Measurements from ENCODE around the gene GTF3C2.
"Not testable (repeated sequence)": the region's sequence is repeated elsewhere in the genome, so short reads cannot be mapped to it uniquely, and the experiment has no call there.

Gene GTF3C2

GRCh38 chr2:27319839-27320238 lies 36.7 kb downstream of the GTF3C2 start:
- not testable (repeated sequence) for FAIRE-seq

GRCh38 chr2:27316655-27317412 lies 39.7 kb downstream of the GTF3C2 start:
- FAIRE-seq: no peak

- no peak for FAIRE-seq
Measured at GRCh38 chr2:27315122-27315521, 41.4 kb downstream of the GTF3C2 start.

- FAIRE-seq: no peak
Measured at GRCh38 chr2:27314709-27315108, 41.9 kb downstream of the GTF3C2 start.

- no peak for FAIRE-seq
Measured at GRCh38 chr2:27313882-27314645, 42.5 kb downstream of the GTF3C2 start.

GRCh38 chr2:27312152-27312551 lies 44.4 kb downstream of the GTF3C2 start:
- no peak for FAIRE-seq

- no peak for FAIRE-seq
Measured at GRCh38 chr2:27309651-27310050, 46.9 kb downstream of the GTF3C2 start.

GRCh38 chr2:27308359-27308881 lies 48.1 kb downstream of the GTF3C2 start, which contains the start of gene UCN:
Gene UCN (minus strand): TSS chr2:27308445. CDS start chr2:27307895, 550 bp downstream.
- FAIRE-seq: no peak

GRCh38 chr2:27307545-27308358 lies 48.8 kb downstream of the GTF3C2 start:
- FAIRE-seq: no peak

- no peak for FAIRE-seq
Measured at GRCh38 chr2:27307287-27307544, 49.3 kb downstream of the GTF3C2 start.

GRCh38 chr2:27306573-27307286 lies 49.8 kb downstream of the GTF3C2 start:
- no peak for FAIRE-seq

- FAIRE-seq: no peak
Measured at GRCh38 chr2:27306136-27306535, 50.4 kb downstream of the GTF3C2 start.

GRCh38 chr2:27305516-27305915 lies 51.0 kb downstream of the GTF3C2 start:
- FAIRE-seq: no peak

- FAIRE-seq: no peak
Measured at GRCh38 chr2:27304488-27305240, 51.9 kb downstream of the GTF3C2 start.

- peak; percentile 91 for FAIRE-seq
Measured at GRCh38 chr2:27303093-27304025, 53.2 kb downstream of the GTF3C2 start.

- FAIRE-seq: not testable (repeated sequence)
Measured at GRCh38 chr2:27300606-27301005, 56.0 kb downstream of the GTF3C2 start.

- FAIRE-seq: no peak
Measured at GRCh38 chr2:27298391-27299080, 58.0 kb downstream of the GTF3C2 start.

- no peak for FAIRE-seq
Measured at GRCh38 chr2:27297195-27297594, 59.4 kb downstream of the GTF3C2 start.

- FAIRE-seq: no peak
Measured at GRCh38 chr2:27296481-27296880, 60.1 kb downstream of the GTF3C2 start.

- FAIRE-seq: no peak
Measured at GRCh38 chr2:27294928-27295327, 61.6 kb downstream of the GTF3C2 start.

Data from G401.6 (cell line).